ENCODE measurements around the gene CD177. TPM values are rescaled to one million over a fixed set of nuclear protein-coding genes. Genes with fewer than 3 reads are reported as not detected.
"Not testable (repeated sequence)": the region's sequence is repeated elsewhere in the genome, so short reads cannot be mapped to it uniquely, and the experiment has no call there.

The CD177 gene
- total RNA-seq, 1 experiment from 2014 or later: not detected

DNA sequence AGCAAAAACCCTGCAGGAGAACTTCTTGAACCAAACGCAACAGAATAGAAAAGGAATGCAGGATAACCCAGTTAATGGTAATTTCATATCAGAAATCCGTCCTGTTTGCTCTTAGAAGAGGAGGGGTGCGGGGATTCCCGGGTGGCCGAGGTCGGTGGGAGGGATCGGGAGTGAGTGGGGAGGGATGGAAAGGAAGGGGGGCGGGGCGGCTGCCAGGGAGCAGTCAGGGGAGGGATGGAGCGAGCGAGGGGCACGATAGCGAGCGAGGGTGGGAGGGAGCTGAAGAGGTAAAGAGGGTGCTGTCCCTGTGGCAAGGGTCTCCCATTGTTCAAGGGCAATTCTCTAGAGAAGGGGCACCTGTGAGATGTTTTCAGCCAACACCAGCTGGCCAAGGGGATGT, 26.5 kb downstream of the CD177 start:
- Histone ChIP-seq H2AFZ (ENCODE audit: low read length) (no peak overlapping the region), H3K4me1 (ENCODE audit: low read length) (no peaks in the 10 kb centered on the region), H3K4me2 (ENCODE audit: low read depth, low read length, poor library complexity, severe bottlenecking) (no peak overlapping the region), H3K9me3 (ENCODE audit: low read length) (no peaks in the 10 kb centered on the region), H3K27me3 (ENCODE audit: low read length) (no peaks in the 10 kb centered on the region), H3K27ac (ENCODE audit: low read length) (no peak overlapping the region), H3K9ac (ENCODE audit: low read length) (no peak overlapping the region), H3K9me2 (replicated peaks; ENCODE audit: insufficient read depth, low read length) (no peaks in the 10 kb centered on the region), H3K4me3 (ENCODE audit: low read length) (no peak overlapping the region), H4K20me1 (ENCODE audit: insufficient read depth, low read depth, low read length) (no peaks in the 10 kb centered on the region), H3K36me3 (ENCODE audit: insufficient read depth, low read length) (no peaks in the 10 kb centered on the region), H3K79me2 (ENCODE audit: low read length) (no peaks in the 10 kb centered on the region)
- no peak for DNase-seq

DNA sequence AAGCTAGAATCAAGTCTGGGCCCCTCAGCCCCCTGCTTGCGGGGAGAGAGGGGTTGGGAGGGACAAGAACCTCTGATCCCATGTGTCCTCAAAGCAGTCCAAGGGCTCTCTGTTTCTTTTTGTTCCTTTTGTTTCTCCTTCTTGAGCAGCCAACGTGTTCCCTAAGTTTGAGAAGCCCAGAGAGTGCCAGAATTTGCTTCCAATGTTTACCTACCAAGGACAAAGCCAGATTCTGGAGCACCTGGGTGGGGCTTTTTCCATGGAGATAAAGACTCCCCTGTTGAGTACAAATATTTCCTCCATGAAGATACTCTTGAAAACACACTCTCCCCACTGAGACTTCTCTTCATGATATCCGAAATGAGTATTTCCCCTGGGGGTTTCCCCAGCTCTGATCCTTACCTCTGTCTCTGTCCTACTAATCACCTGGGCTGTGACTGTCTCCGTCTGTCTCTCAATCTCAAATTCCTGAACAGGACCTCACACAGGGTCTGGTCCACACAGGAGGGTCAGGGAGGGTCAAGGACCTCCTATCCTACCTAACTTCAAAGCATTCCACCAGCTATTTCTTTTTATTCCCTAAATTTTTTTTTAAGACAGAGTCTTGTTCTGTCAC, 27.4 kb downstream of the CD177 start:
- Histone ChIP-seq H3K9me3 (ENCODE audit: low read length) (no peaks in the 10 kb centered on the region), H3K9me2 (replicated peaks; ENCODE audit: insufficient read depth, low read length) (no peaks in the 10 kb centered on the region), H3K4me1 (ENCODE audit: low read length) (no peaks in the 10 kb centered on the region), H3K27me3 (ENCODE audit: low read length) (no peaks in the 10 kb centered on the region), H3K36me3 (ENCODE audit: insufficient read depth, low read length) (no peaks in the 10 kb centered on the region), H3K4me3 (ENCODE audit: low read length) (no peak overlapping the region), H3K27ac (ENCODE audit: low read length) (no peak overlapping the region), H2AFZ (ENCODE audit: low read length) (no peak overlapping the region), H4K20me1 (ENCODE audit: insufficient read depth, low read depth, low read length) (no peaks in the 10 kb centered on the region), H3K9ac (ENCODE audit: low read length) (no peak overlapping the region), H3K79me2 (ENCODE audit: low read length) (no peaks in the 10 kb centered on the region), H3K4me2 (ENCODE audit: low read depth, low read length, poor library complexity, severe bottlenecking) (no peak overlapping the region)
- DNase-seq: no peak

DNA sequence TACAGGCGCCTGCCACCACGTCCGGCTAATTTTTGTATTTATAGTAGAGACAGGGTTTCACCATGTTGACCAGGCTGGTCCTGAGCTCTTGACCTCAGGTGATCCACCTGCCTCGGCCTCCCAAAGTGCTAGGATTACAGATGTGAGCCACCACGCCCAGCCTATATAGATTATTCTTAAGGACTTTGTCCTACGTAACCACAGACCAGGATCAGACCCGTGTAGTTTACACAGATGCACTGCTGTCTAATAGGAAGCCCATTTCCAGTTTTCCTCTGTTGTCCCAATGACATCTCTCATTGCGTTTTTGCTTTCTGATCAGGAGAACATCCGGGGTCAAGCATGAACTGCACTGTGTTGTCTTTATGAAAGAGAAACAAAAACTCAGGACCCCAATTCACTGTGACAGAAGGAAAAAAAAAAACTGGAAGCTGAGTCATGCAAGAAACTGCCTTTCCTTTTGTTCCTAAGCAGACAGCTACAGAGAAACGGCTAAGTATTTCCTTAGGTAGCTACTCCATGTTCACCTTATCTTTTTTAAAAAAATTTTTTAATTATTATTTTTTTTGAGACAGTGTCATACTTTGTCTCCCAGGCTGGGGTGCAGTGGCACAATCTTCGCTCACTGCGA, 29.2 kb downstream of the CD177 start:
- H3K36me3 ChIP-seq (ENCODE audit: insufficient read depth, low read length); H3K9me2 ChIP-seq (replicated peaks; ENCODE audit: insufficient read depth, low read length); H3K4me3 ChIP-seq (ENCODE audit: low read length); H3K27ac ChIP-seq (ENCODE audit: low read length); H4K20me1 ChIP-seq (ENCODE audit: insufficient read depth, low read depth, low read length); H3K4me1 ChIP-seq (ENCODE audit: low read length); H3K4me2 ChIP-seq (ENCODE audit: low read depth, low read length, poor library complexity, severe bottlenecking); H3K9ac ChIP-seq (ENCODE audit: low read length); H3K79me2 ChIP-seq (ENCODE audit: low read length); H3K27me3 ChIP-seq (ENCODE audit: low read length); H3K9me3 ChIP-seq (ENCODE audit: low read length); H2AFZ ChIP-seq (ENCODE audit: low read length); DNase-seq: not testable (repeated sequence)

DNA sequence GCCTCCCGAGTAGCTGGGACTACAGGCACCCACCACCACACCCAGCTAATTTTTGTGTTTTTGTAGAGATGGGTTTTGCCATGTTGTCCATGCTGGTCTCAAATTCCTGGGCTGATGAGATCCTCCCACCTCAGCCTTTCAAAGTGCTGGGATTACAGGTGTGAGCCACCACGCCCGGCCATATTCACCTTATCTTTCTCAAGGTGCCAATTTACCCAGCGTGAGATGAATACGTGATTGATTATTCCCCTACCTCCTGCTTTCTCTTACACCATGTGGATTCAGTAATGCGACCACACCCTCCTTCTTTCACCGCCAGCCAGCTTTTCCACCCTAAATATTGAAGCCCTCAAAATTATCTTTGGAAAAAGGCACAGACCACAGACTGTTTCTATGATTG, 29.8 kb downstream of the CD177 start:
- not testable (repeated sequence) for H3K27ac ChIP-seq (ENCODE audit: low read length); H3K9ac ChIP-seq (ENCODE audit: low read length); H3K27me3 ChIP-seq (ENCODE audit: low read length); H3K79me2 ChIP-seq (ENCODE audit: low read length); H3K36me3 ChIP-seq (ENCODE audit: insufficient read depth, low read length); H3K9me3 ChIP-seq (ENCODE audit: low read length); DNase-seq; H4K20me1 ChIP-seq (ENCODE audit: insufficient read depth, low read depth, low read length); H3K4me3 ChIP-seq (ENCODE audit: low read length); H3K9me2 ChIP-seq (replicated peaks; ENCODE audit: insufficient read depth, low read length); H3K4me2 ChIP-seq (ENCODE audit: low read depth, low read length, poor library complexity, severe bottlenecking); H3K4me1 ChIP-seq (ENCODE audit: low read length); H2AFZ ChIP-seq (ENCODE audit: low read length)

DNA sequence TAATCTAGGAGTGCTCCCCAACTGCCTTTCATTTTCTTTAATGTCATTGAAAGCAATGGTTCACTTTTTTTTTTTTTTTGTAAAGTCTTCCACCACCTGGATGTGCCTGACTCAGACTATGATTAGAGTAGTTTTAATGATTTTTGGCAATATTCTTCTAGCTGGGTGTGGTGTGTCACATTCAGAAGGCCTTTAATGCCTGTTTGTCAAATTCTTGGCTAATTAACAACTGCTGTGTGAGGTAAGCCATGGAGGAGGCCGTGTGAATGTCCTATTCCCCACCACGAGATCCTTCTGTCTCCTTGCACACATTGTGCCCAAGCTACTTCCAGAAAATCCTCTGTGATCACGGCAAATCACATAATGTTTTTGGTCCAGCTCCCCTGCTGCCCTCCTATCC, 30.3 kb downstream of the CD177 start:
- H3K27ac ChIP-seq (ENCODE audit: low read length); H3K36me3 ChIP-seq (ENCODE audit: insufficient read depth, low read length); H3K9me2 ChIP-seq (replicated peaks; ENCODE audit: insufficient read depth, low read length); DNase-seq; H3K9ac ChIP-seq (ENCODE audit: low read length); H4K20me1 ChIP-seq (ENCODE audit: insufficient read depth, low read depth, low read length); H3K79me2 ChIP-seq (ENCODE audit: low read length); H3K9me3 ChIP-seq (ENCODE audit: low read length); H2AFZ ChIP-seq (ENCODE audit: low read length); H3K27me3 ChIP-seq (ENCODE audit: low read length); H3K4me1 ChIP-seq (ENCODE audit: low read length); H3K4me2 ChIP-seq (ENCODE audit: low read depth, low read length, poor library complexity, severe bottlenecking); H3K4me3 ChIP-seq (ENCODE audit: low read length): not testable (repeated sequence)

DNA sequence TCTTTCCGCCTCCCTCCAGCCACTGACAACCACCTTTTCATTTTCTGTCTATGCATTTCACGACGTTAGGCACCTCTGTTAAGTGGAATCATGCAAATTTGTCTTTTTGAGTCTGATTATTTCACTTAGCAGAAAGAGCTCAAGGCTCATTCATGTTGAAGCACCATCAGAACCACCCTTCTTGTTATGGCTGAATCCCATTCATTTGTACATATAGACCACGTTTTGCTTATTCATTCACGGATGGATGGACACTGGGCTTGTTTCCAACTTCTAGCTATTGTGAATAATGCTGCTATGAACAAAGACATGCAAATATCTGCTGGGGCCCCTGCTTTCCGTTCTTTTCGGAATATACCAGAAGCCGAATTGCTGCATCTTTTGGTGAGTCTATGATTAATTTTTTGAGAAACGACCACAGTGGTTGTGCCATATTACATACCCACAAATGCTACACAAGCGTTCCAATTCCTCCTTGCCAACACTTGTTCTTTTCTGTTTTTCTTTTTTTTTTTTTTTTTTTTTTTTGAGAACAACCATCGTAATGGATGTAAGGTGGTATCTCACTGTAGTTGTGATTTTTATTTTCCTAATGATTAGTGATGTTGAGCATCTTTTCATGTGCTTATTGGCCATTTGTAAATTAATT, 37.5 kb downstream of the CD177 start:
- peaks cover 15% of the 10 kb centered on the region for H3K4me1 ChIP-seq (ENCODE audit: low read length)
- H4K20me1 ChIP-seq (ENCODE audit: insufficient read depth, low read depth, low read length); H3K9me3 ChIP-seq (ENCODE audit: low read length): not testable (repeated sequence)

DNA sequence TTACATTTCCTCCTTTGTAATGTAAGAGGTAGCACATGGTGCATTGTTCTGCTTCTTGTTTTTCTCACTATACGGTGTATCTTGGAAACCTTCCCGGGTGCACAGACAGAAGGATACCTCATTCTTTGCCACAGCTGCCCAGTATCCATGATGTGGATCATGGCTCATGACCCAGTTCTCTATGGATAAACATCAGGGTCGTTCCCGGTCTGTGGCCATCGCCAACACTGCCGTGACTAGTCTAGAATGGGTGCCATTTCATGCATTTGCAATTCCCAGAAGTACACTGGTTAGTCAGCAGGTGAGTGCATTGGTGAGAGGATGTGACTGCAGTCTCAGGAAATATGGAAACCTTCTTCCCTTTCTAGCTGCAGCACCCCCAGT, 38.1 kb downstream of the CD177 start:
- H2AFZ ChIP-seq (ENCODE audit: low read length); H3K36me3 ChIP-seq (ENCODE audit: insufficient read depth, low read length); DNase-seq: not testable (repeated sequence)

More for the DNA sequence above, 37.5 kb downstream of the CD177 start:
- H3K9me2 ChIP-seq (replicated peaks; ENCODE audit: insufficient read depth, low read length); H3K9ac ChIP-seq (ENCODE audit: low read length); DNase-seq; H3K27ac ChIP-seq (ENCODE audit: low read length); H3K4me3 ChIP-seq (ENCODE audit: low read length); H3K4me2 ChIP-seq (ENCODE audit: low read depth, low read length, poor library complexity, severe bottlenecking); H3K79me2 ChIP-seq (ENCODE audit: low read length); H3K27me3 ChIP-seq (ENCODE audit: low read length); H3K36me3 ChIP-seq (ENCODE audit: insufficient read depth, low read length); H2AFZ ChIP-seq (ENCODE audit: low read length): not testable (repeated sequence)

DNA sequence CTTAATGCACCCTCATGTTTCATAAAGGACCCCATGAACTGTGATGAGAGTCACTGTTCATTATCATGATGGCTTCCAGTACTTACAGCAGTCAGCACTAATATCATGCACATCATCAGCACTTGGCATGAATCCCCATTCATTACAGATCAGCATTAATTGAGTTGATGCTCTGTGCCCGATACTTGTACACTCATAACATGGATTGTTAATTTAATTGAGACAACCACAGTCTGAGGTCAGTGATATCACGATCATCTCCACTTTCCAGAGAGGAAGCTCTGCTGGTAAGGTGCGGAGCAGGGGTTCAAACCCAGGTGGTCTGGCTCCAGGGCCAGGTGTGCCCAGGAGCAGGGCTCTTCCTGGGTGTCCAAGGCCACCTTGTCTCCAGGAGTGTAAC, 40.0 kb downstream of the CD177 start:
- H3K27me3 ChIP-seq (ENCODE audit: low read length): not testable (repeated sequence)

More for the DNA sequence above, 38.1 kb downstream of the CD177 start:
- peaks cover 15% of the 10 kb centered on the region for H3K4me1 ChIP-seq (ENCODE audit: low read length)
- not testable (repeated sequence) for H3K4me3 ChIP-seq (ENCODE audit: low read length); H3K27ac ChIP-seq (ENCODE audit: low read length); H3K9me3 ChIP-seq (ENCODE audit: low read length); H3K9ac ChIP-seq (ENCODE audit: low read length); H4K20me1 ChIP-seq (ENCODE audit: insufficient read depth, low read depth, low read length); H3K79me2 ChIP-seq (ENCODE audit: low read length); H3K9me2 ChIP-seq (replicated peaks; ENCODE audit: insufficient read depth, low read length); H3K27me3 ChIP-seq (ENCODE audit: low read length); H3K4me2 ChIP-seq (ENCODE audit: low read depth, low read length, poor library complexity, severe bottlenecking)

More for the DNA sequence above, 40.0 kb downstream of the CD177 start:
- DNase-seq; H4K20me1 ChIP-seq (ENCODE audit: insufficient read depth, low read depth, low read length); H3K27ac ChIP-seq (ENCODE audit: low read length); H3K9me3 ChIP-seq (ENCODE audit: low read length); H3K9me2 ChIP-seq (replicated peaks; ENCODE audit: insufficient read depth, low read length); H3K79me2 ChIP-seq (ENCODE audit: low read length); H3K4me2 ChIP-seq (ENCODE audit: low read depth, low read length, poor library complexity, severe bottlenecking); H3K36me3 ChIP-seq (ENCODE audit: insufficient read depth, low read length); H2AFZ ChIP-seq (ENCODE audit: low read length); H3K9ac ChIP-seq (ENCODE audit: low read length); H3K4me3 ChIP-seq (ENCODE audit: low read length): not testable (repeated sequence)
- H3K4me1 ChIP-seq (ENCODE audit: low read length): peaks cover 15% of the 10 kb centered on the region

Data from Karpas-422 (cell line).